Cortex of kidney (tissue), 1 donor: ENCODE measurements around the gene OLA1.
"Not testable (repeated sequence)": the region's sequence is repeated elsewhere in the genome, so short reads cannot be mapped to it uniquely, and the experiment has no call there.

Source experiments
- DNase-seq: peaks from one replicate; lab custom pipeline; 2025; lab: John Stamatoyannopoulos, UW

Gene OLA1

DNA sequence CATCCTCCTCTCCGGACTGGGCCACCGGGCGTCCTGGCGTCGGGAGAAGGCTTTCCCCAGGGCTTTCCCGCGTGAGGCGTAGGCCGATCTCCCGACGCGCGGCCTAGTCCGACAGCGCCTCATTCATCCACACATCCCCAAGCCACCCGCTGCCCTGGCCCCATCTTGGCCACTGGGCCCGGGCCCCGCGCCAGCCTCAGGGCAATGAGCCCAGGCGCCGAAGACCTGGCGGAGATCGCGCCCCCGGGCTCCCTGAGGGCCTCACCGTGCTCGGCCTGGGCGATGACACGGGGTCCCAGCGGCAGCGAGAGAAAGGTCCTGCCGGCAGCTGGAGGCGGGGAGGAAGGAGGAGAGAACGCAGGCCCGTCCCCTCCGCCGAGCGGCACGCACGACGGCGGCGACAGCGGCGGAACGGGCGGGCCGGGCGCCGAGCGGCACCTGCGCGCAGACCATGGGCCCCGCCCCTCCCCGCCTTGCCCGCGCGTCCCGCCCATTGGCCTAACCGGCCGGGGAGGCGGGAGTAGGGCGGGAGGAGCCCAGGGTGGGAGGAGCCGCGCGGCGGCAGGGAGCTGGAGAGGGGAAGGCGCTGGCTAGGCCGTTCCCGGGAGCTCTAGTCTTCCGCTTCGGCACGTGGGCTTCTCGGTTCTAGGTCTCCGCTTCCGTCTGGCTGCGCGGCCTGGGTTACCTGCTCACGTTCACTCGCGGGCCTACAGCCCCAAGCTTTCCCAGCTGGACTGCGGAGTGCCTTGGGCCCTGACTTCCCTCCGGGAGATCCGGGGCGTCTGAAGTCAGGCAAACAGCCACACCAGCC is at the start of gene OLA1:
Gene OLA1, minus strand, starts transcription at position 346 of the 811 bp plus-strand sequence. CDS start 1,717 bp downstream, outside the sequence.
- DNase-seq = peak; percentile 59

- DNase-seq = no peak
Measured at GRCh38 chr2:174292908-174293307, 44.6 kb upstream of the OLA1 start.

DNA sequence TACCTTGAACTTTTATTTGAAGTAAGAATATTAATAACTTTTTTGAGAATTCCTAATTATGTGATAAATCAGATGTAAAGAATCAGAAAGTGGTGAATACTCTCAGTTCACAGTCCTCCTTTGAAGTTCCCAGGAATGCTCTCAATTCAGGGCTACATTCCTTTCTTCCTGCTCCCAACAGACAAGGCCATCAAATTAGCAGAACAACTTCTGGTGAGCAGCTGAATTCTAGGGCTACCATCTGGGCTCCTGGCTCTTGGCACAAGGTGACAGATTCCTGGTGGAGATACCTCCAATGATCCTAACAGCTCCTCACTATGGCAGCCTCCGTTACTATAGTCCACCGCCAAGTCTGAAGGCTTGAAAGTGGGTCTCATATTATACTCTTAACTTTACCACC is 37.8 kb upstream of the OLA1 start:
- DNase-seq = no peak

- DNase-seq = no peak
Measured at GRCh38 chr2:174282441-174282840, 34.1 kb upstream of the OLA1 start.

- no peak for DNase-seq
Measured at GRCh38 chr2:174281736-174282135, 33.4 kb upstream of the OLA1 start.

- DNase-seq = no peak
Measured at GRCh38 chr2:174280596-174280995, 32.3 kb upstream of the OLA1 start.

- DNase-seq = not testable (repeated sequence)
Measured at GRCh38 chr2:174270263-174270662, 21.9 kb upstream of the OLA1 start.

- DNase-seq = no peak
Measured at GRCh38 chr2:174266288-174266687, 18.0 kb upstream of the OLA1 start.

GRCh38 chr2:174263997-174264396 is 15.7 kb upstream of the OLA1 start:
- no peak for DNase-seq

- DNase-seq = no peak
Measured at GRCh38 chr2:174259981-174260380, 11.6 kb upstream of the OLA1 start.

DNA sequence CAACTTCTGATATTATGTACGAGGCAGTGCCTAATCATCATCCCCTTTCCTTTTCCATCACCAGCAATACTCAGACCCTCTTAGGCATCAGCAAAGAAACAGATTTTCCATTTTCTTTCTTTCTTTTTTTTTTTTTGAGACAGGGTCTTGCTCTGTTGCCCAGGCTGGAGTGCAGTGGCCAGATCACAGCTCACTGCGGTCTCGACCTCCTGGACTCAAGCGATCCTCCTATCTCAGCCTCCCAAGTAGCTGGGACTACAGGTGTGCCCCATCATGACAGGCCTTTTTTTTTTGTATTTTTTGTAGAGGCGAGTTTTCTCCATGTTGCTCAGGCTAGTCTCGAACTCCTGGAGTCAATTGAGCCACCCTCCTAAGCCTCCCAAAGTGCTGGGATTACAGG is 5.9 kb upstream of the OLA1 start:
- DNase-seq = no peak

DNA sequence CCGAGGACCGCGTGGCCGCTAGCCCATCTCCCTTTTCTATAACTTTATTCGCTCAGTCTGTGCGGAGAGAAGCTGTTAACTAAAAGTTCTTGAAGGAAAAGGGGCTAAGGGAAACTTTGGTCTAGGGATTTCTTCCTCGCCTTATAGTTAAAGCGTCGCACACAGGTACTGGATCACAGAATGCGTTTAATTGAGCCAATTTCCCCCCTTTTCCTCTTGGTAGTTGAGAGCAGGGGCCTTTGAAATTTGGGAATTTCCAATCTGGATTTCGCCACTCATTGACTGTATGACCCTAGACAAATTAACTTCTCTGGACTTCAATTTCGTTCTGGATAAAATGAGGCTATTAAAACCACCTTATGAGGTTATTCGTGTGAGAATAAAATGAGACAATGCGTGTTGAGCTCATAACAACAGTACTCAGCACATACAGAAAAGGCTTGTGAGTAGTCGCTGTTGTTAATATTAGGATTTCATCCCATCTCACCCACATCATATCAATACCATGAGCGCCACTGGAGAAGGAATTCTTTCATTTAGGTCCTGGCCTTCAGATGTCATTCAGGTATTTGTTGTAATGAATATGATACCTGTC is 763 bp upstream of the OLA1 start:
- DNase-seq = no peak

DNA sequence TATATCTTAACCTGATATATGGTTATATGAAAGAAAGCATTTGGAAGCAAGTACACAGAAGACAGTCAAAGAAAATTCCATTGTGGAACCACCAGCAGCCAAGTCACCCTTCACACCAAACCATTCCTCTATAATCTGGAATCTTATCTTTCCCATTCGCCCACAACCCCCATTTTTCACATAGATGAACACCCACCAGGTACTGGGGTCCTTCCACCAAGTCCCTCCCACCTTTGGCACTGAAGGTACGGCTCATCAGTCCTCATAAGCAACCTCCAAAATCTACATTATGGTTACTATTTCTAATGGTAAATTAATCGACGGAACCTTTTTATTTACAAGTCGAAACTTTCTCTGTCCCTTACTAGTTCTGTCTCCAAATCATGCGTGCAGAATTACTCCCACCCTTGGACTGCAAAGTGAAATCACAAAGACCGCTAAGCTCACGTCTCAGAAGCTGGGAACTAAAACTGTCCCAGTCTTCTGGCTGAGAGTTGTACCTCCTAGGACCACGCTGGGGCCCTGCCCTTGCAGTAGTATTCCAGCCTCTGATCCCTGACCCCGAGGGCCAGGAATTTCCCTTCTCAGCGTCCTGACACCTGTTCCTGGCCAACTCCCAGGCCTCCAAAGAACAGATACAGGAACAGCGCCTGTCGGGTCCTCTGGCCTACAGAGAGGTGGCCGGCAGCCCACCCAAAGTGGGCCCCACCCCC is 702 bp downstream of the OLA1 start:
- no peak for DNase-seq

GRCh38 chr2:174246944-174247381 is 1.4 kb downstream of the OLA1 start:
- DNase-seq = no peak

- DNase-seq = not testable (repeated sequence)
Measured at GRCh38 chr2:174245628-174246027, 2.7 kb downstream of the OLA1 start.

DNA sequence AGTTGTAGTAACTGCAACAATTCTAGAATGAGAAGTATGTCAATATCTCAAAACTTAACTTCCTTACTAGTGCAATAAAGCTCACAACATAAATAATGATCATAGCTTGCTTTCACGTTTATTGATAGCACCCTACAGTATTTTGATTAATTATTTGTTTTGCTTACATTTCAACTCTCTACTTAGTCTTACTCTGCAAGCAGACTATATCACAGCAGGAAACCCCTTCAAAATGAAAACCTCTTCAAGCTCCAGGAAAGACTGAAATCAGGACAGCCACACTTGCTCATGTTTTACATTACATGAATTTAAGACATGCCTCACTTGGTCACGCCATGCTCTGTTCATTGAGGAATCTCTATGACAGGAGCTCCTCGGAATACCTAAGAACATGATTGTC is 3.3 kb downstream of the OLA1 start:
- no peak for DNase-seq

DNA sequence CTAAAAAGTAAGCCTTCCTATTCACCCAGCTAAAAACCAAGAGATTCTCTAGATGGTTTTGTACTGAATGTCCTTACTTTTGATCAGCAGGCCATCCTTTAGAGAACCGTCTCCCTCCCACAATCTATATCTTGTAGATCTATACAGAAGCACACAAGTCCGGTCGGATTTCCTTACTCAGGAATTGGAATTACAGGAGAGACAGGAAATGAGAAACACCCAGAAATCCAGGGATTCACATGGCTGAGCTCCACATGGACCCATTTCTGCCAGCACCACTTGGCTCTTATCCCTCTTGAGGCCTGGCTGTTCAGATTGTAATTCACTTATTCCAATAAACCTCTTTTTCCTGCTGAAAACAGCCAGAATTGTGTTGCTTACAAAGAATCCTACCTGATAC is 4.5 kb downstream of the OLA1 start:
- DNase-seq = no peak

DNA sequence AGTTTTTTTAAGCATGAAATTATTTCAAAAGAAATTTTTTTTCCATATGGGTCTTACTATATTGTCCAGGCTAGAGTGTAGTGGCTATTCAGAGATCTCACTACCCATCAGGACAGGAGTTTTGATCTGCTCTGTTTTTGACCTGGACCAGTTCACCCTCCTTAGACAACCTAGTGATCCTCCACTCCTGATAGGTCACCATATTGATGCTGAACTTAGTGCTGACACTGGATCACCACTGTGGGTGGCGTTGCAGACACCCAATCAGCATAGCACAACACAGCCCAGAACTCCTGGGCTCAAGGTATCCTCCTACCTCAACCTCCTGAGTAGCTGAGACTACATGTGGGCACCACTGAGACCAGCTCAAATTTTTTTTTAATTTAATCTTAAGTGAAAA is 8.2 kb downstream of the OLA1 start:
- no peak for DNase-seq

- DNase-seq = no peak
Measured at GRCh38 chr2:174236429-174236828, 11.9 kb downstream of the OLA1 start.

DNA sequence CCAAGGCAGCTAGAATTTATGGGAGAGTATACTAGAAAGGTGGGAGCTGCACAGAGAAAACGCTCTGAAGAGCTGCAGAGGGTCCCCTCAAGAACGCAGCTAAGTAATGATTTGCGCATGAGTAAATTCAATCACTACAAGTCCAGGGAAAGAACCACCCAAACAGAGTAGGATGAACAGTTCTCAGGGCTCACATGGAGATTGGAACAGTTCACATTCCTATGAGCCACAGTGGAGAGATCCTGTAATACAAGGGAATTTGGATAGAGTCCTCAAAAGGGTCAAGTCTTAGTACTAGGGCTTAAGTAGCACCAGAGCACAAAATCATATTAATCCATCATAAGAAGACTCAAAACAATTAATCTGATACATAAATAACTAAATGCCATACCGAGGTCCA is 12.7 kb downstream of the OLA1 start:
- no peak for DNase-seq

- DNase-seq = no peak
Measured at GRCh38 chr2:174233771-174234275, 14.5 kb downstream of the OLA1 start.

DNA sequence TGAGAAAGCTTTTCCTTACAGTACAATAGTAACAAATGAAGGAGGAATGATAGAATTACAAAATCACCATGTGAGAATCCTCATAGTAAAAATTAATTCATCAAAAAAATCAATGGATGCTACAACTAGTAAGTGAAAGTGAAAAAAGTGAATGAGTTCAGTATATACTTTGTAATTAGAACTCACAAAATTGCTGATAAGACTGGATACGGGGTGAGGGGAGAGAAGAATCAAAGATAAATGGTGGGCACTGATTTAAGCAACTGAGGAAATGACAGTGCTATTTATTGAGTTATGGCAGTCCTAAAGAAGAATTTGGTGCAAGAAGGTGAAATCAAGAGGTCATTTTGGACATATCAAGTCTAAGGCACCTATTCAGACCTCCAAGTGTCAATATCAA is 20.6 kb downstream of the OLA1 start:
- no peak for DNase-seq
